HepG2 (cell line): ENCODE measurements around the gene EGF. TPM values are rescaled to one million over a fixed set of nuclear protein-coding genes. Genes with fewer than 3 reads are reported as not detected.

ENCODE experiments used
- ATAC-seq: fragments of 200-7000 bp; cut with Tn5 transposase; 3 replicates; pipeline ENCODE4 v1.9.1; 2020; ENCODE audit warnings: mild to moderate bottlenecking, moderate library complexity
- BruUV-seq: library from RNA; stranded (reverse); fragments of 400-500 nt; replicated peaks from 2 replicates; lab custom pipeline; 2021; lab: Mats Ljungman, UMichigan
- CTCF ChIA-PET: fragments of 300-600 bp; formaldehyde crosslinking; extraction: SDS; loops from one replicate; lab custom pipeline; 2021; ENCODE audit warnings: low total read pairs, inconsistent platforms, low intra/inter-chr PET ratio; lab: Yijun Ruan, JAX
- POLR2A ChIA-PET: fragments of 350-600 bp; sonication (Branson Sonifier 250); formaldehyde crosslinking; loops from one replicate; lab custom pipeline; 2020; ENCODE audit warnings: antibody characterized with exemption, inconsistent platforms; lab: Yijun Ruan, JAX
- DNase-seq: peaks from one replicate; pipeline ENCODE4 v3.0.0-alpha.2; 2015; ENCODE audit warnings: low spot score
- FAIRE-seq: peaks from 3 replicates; lab custom pipeline; 2011; peaks lifted over from hg19 to GRCh38; lab: Jason Lieb, UNC
- H2AFZ ChIP-seq: one replicate; pipeline ENCODE4 v1.6.1; 2011; ENCODE audit warnings: low read length, inconsistent platforms
- H3K27ac ChIP-seq: fragments of 300-600 bp; 3 replicates; pipeline ENCODE4 v1.8.0; 2011; ENCODE audit warnings: mixed run types, mild to moderate bottlenecking, mixed read lengths, low read length, inconsistent platforms; ENCODE audit not compliant: insufficient read depth; ENCODE audit errors: extremely low read length
- H3K27me3 ChIP-seq, 2 experiments: fragments of 200-600 bp in 1 of 2; 2 replicates in 1 of 2; 3 replicates in 1 of 2; pipeline versions ENCODE4 v1.6.0 to v1.8.0; 2011; ENCODE audit warnings: low read length in 2 of 2, mild to moderate bottlenecking in 2 of 2, moderate library complexity in 2 of 2, inconsistent platforms in 1 of 2; ENCODE audit not compliant: insufficient read depth in 2 of 2, control insufficient read depth in 1 of 2
- H3K36me3 ChIP-seq, 2 experiments: fragments of 200-600 bp in 1 of 2; replicated peaks in 1 of 2; 2 replicates in 1 of 2; 3 replicates in 1 of 2; pipeline versions ENCODE4 v1.5.1 to v1.8.0; 2011; ENCODE audit warnings: low read length in 2 of 2, inconsistent platforms in 1 of 2; ENCODE audit not compliant: insufficient read depth in 2 of 2, control insufficient read depth in 1 of 2
- H3K4me1 ChIP-seq: 2 replicates; pipeline ENCODE4 v1.5.1; 2012; ENCODE audit warnings: low read length, inconsistent platforms; ENCODE audit not compliant: insufficient read depth
- H3K4me2 ChIP-seq: 2 replicates; pipeline ENCODE4 v1.6.0; 2011; ENCODE audit warnings: low read depth, low read length, inconsistent platforms
- H3K4me3 ChIP-seq, 3 experiments: fragments of 200-600 bp in 1 of 3; sonication (generic), shearing (Covaris generic) in 1 of 3; replicated peaks in 1 of 3; 2 replicates each; pipeline ENCODE4 v1.5.1; 2011 to 2016; ENCODE audit warnings: low read length in 3 of 3, inconsistent platforms in 2 of 3, low read depth in 2 of 3, mild to moderate bottlenecking in 2 of 3, control low read depth in 1 of 3, mixed read lengths in 1 of 3; ENCODE audit not compliant: insufficient read depth in 1 of 3
- H3K79me2 ChIP-seq: one replicate; pipeline ENCODE4 v1.6.1; 2011; ENCODE audit warnings: low read length, inconsistent platforms; ENCODE audit not compliant: insufficient read depth
- H3K9ac ChIP-seq: 2 replicates; pipeline ENCODE4 v1.6.0; 2011; ENCODE audit warnings: mild to moderate bottlenecking, low read depth, low read length, inconsistent platforms; ENCODE audit not compliant: insufficient read depth
- H3K9me3 ChIP-seq: 2 replicates; pipeline ENCODE4 v1.5.1; 2012; ENCODE audit warnings: mild to moderate bottlenecking, low read length
- H4K20me1 ChIP-seq: 2 replicates; pipeline ENCODE4 v1.6.0; 2011; ENCODE audit warnings: inconsistent platforms, mild to moderate bottlenecking, low read length, moderate library complexity; ENCODE audit not compliant: insufficient read depth
- AGO2 ChIP-seq: fragments of 200-400 bp; formaldehyde crosslinking; optimal IDR thresholded peaks from 2 replicates; pipeline ENCODE3; 2017; ENCODE audit warnings: mild to moderate bottlenecking, low read depth, low read length, moderate library complexity
- ATF7 ChIP-seq, 2 experiments: fragments of 450-650 bp in 1 of 2; sonication (generic) in 1 of 2; formaldehyde crosslinking in 1 of 2; IDR thresholded peaks; 2 replicates each; pipeline versions ENCODE4 v1.4.0 to v1.6.1; 2016 to 2020; ENCODE audit warnings: antibody characterized with exemption in 1 of 2, mild to moderate bottlenecking in 1 of 2, missing genetic modification reagents in 1 of 2
- E2F5 ChIP-seq: sonication (generic); formaldehyde crosslinking; conservative IDR thresholded peaks from 2 replicates; pipeline ENCODE4 v1.4.0; 2020; ENCODE audit warnings: missing genetic modification reagents
- MAFK ChIP-seq, 2 experiments: IDR thresholded peaks in 1 of 2; conservative IDR thresholded peaks in 1 of 2; 2 replicates each; pipeline ENCODE4 v1.6.1; 2011; ENCODE audit warnings: improper control_type of control experiment in 2 of 2, low read length in 2 of 2
- ZBTB7B ChIP-seq: sonication (generic); formaldehyde crosslinking; IDR thresholded peaks from 2 replicates; pipeline ENCODE4 v1.4.0; 2020; ENCODE audit warnings: missing genetic modification reagents
- ZNF703 ChIP-seq: sonication (generic); formaldehyde crosslinking; IDR thresholded peaks from 2 replicates; pipeline ENCODE4 v1.5.1; 2020; ENCODE audit warnings: missing genetic modification reagents, mild to moderate bottlenecking, moderate library complexity, borderline replicate concordance
- ZNF790 ChIP-seq: sonication (generic); formaldehyde crosslinking; IDR thresholded peaks from 2 replicates; pipeline ENCODE4 v1.8.0; 2022; ENCODE audit warnings: missing genetic modification reagents, mild to moderate bottlenecking, borderline replicate concordance
- ZNF841 ChIP-seq: sonication (generic); formaldehyde crosslinking; IDR thresholded peaks from 2 replicates; pipeline ENCODE4 v1.8.1; 2023; ENCODE audit warnings: missing genetic modification reagents, borderline replicate concordance
- WGBS: methylation state at CpG from one replicate; pipeline ENCODE4 v1.1.6; 2017; ENCODE audit warnings: low lambda C conversion rate; 5-methylcytosine and 5-hydroxymethylcytosine counted together
- in situ Hi-C: cut with HindIII; loops from 2 replicates; pipeline ENCODE4 v1.10.0; 2017; ENCODE audit warnings: low pct_unique_long_range_greater_than_20kb; ENCODE audit not compliant: extremely low pct_ligation_motif_present
- intact Hi-C: fragments of 100-400 bp; cut with micrococcal nuclease; formaldehyde crosslinking; loops from one replicate; pipeline ENCODE4 v1.10.0; 2022; ENCODE audit not compliant: unreplicated experiment
- polyA plus RNA-seq, 8 experiments: library from polyadenylated mRNA; depleted of rRNA in 3 of 8; stranded (reverse) in 7 of 8; unstranded in 1 of 8; fragments of >200 nt; fragmentation: Illumina TruSeq in 4 of 8; extraction: Trizol in 4 of 8; gene quantifications; 2 replicates each; pipeline versions ENCODE4 v1.2.1 to v1.2.3, GENCODE V29; 2011 to 2016; ENCODE audit warnings: low read depth in 4 of 8, missing spikeins in 1 of 8, mixed read lengths in 1 of 8; ENCODE audit not compliant: insufficient read depth in 1 of 8
- total RNA-seq, 5 experiments: library from RNA; depleted of rRNA; stranded (reverse); fragments of >200 nt; fragmentation: Illumina TruSeq; extraction: Trizol; gene quantifications; 2 replicates each; pipeline ENCODE4 v1.2.3, GENCODE V29; 2016; ENCODE audit warnings: low read depth in 1 of 5

EGF gene
- total and polyA plus RNA-seq, 2 of the 13 experiments (the other 11 are each of a cell fraction or from before 2014, with no cell fraction given), result 0.07 to 0.08 TPM

GRCh38 chr4:109879636-109880314 lies 32.9 kb upstream of the EGF start:
- no peak for DNase-seq
- intact Hi-C loops (no loop called here), in situ Hi-C loops (no loop called here)
- Histone ChIP-seq H3K79me2 (no peaks in the 10 kb centered on the region), H3K27me3 (no peaks in the 10 kb centered on the region; a peak in 2 of 5 replicates), H4K20me1 (no peaks in the 10 kb centered on the region), H3K36me3 (no peaks in the 10 kb centered on the region), H3K9ac (no peak overlapping the region), H3K4me2 (no peak overlapping the region), H3K4me3 (no peak overlapping the region), H2AFZ (no peak overlapping the region), H3K27ac (no peak overlapping the region), H3K4me1 (no peaks in the 10 kb centered on the region), H3K9me3 (no peaks in the 10 kb centered on the region)
- TF ChIP-seq AGO2 (no peak), MAFK (conservative IDR thresholded peaks at IDR 0.05 in 1 of 2, IDR thresholded peaks at IDR 0.05 in 1 of 2; ENCODE audit: low read length in 2 of 2) (no peak), ATF7 (IDR thresholded peaks at IDR 0.05) (peak; percentile 35; the same call in 1 of the 2 replicates), ATF7 (CRISPR knock-in tag; IDR thresholded peaks at IDR 0.05) (no peak)
- FAIRE-seq, result no peak
- POLR2A ChIA-PET, result no interaction called here
- ATAC-seq, result peak; percentile 39; the same call in 1 of the 3 replicates
- 25% methylated on average over 6 of the region's 7 CpGs for WGBS
- CTCF ChIA-PET, result no interaction called here
- BruUV-seq, result no TSS peak

GRCh38 chr4:109886303-109886702 lies 26.4 kb upstream of the EGF start:
- Histone ChIP-seq H3K9me3 (no peaks in the 10 kb centered on the region), H3K27me3 (no peaks in the 10 kb centered on the region; a peak in 1 of 5 replicates), H3K4me3 (no peak overlapping the region), H3K4me2 (no peak overlapping the region), H3K36me3 (no peaks in the 10 kb centered on the region), H2AFZ (no peak overlapping the region), H3K9ac (no peak overlapping the region), H3K27ac (no peak overlapping the region), H4K20me1 (no peaks in the 10 kb centered on the region), H3K4me1 (no peaks in the 10 kb centered on the region), H3K79me2 (no peaks in the 10 kb centered on the region)
- TF ChIP-seq ZNF841 (CRISPR knock-in tag) (no peak), ZNF790 (CRISPR knock-in tag) (no peak), ZBTB7B (CRISPR knock-in tag) (no peak), ZNF703 (CRISPR knock-in tag) (no peak), E2F5 (CRISPR knock-in tag) (no peak)
- POLR2A ChIA-PET, result no interaction called here
- in situ Hi-C loops, result no loop called here
- no peak for FAIRE-seq
- DNase-seq, result no peak
- BruUV-seq, result no TSS peak
- CTCF ChIA-PET, result no interaction called here
- intact Hi-C loops, result no loop called here
- ATAC-seq, result no peak
